H9 (cell line): Measurements from ENCODE around the gene SIX3. TPM values are rescaled to one million over a fixed set of nuclear protein-coding genes. Genes with fewer than 3 reads are reported as not detected.

Experiments used
- DNase-seq: peaks from one replicate; pipeline ENCODE4 v3.0.0-alpha.2; 2017
- H2AFZ ChIP-seq: one replicate; pipeline ENCODE4 v1.6.1; 2013; ENCODE audit warnings: mild to moderate bottlenecking, low read length, control low read depth, moderate library complexity
- H2AK5ac ChIP-seq: 2 replicates; pipeline ENCODE4 v1.6.1; 2013; ENCODE audit warnings: low read length, control low read depth, mixed read lengths; ENCODE audit not compliant: insufficient read length
- H2BK120ac ChIP-seq: one replicate; pipeline ENCODE4 v1.6.1; 2013; ENCODE audit warnings: low read depth, mild to moderate bottlenecking, low read length, control low read depth, inconsistent platforms; ENCODE audit not compliant: poor library complexity, severe bottlenecking
- H2BK12ac ChIP-seq: 2 replicates; pipeline ENCODE4 v1.6.1; 2013; ENCODE audit warnings: low read length, control low read depth, mixed read lengths, low read depth; ENCODE audit not compliant: insufficient read length
- H2BK15ac ChIP-seq: 2 replicates; pipeline ENCODE4 v1.6.1; 2013; ENCODE audit warnings: low read depth, low read length, control low read depth
- H2BK20ac ChIP-seq: one replicate; pipeline ENCODE4 v1.6.1; 2013; ENCODE audit warnings: low read depth, mild to moderate bottlenecking, low read length, control low read depth, inconsistent platforms; ENCODE audit not compliant: poor library complexity, severe bottlenecking
- H2BK5ac ChIP-seq: 2 replicates; pipeline ENCODE4 v1.6.1; 2013; ENCODE audit warnings: low read length, control low read depth, mixed read lengths; ENCODE audit not compliant: insufficient read length
- H3K14ac ChIP-seq: 2 replicates; pipeline ENCODE4 v1.6.1; 2013; ENCODE audit warnings: low read length, control low read depth; ENCODE audit not compliant: insufficient read depth
- H3K18ac ChIP-seq: 2 replicates; pipeline ENCODE4 v1.6.1; 2013; ENCODE audit warnings: low read depth, mild to moderate bottlenecking, mixed read lengths, low read length, control low read depth; ENCODE audit not compliant: insufficient read length
- H3K23ac ChIP-seq: 2 replicates; pipeline ENCODE4 v1.6.1; 2013; ENCODE audit warnings: low read length, control low read depth, mixed read lengths, low read depth; ENCODE audit not compliant: insufficient read length
- H3K23me2 ChIP-seq: 2 replicates; pipeline ENCODE4 v1.6.1; 2013; ENCODE audit warnings: low read depth, mild to moderate bottlenecking, mixed read lengths, low read length, control low read depth; ENCODE audit not compliant: insufficient read length, poor library complexity, severe bottlenecking
- H3K27ac ChIP-seq: 2 replicates; pipeline ENCODE4 v1.5.1; 2013; ENCODE audit warnings: low read length, control low read depth, mixed read lengths, low read depth; ENCODE audit not compliant: insufficient read length
- H3K27me3 ChIP-seq: 2 replicates; pipeline ENCODE4 v1.6.1; 2013; ENCODE audit warnings: low read length, control low read depth, inconsistent platforms; ENCODE audit not compliant: insufficient read depth
- H3K4ac ChIP-seq: 2 replicates; pipeline ENCODE4 v1.6.1; 2013; ENCODE audit warnings: low read depth, mild to moderate bottlenecking, control low read depth, inconsistent platforms, low read length, moderate library complexity
- H3K4me1 ChIP-seq: 2 replicates; pipeline ENCODE4 v1.6.1; 2013; ENCODE audit warnings: low read length, control low read depth, inconsistent platforms; ENCODE audit not compliant: insufficient read depth
- H3K4me2 ChIP-seq: 2 replicates; pipeline ENCODE4 v1.6.1; 2013; ENCODE audit warnings: low read length, control low read depth, mixed read lengths; ENCODE audit not compliant: insufficient read length, insufficient read depth
- H3K56ac ChIP-seq: 2 replicates; pipeline ENCODE4 v1.6.1; 2013; ENCODE audit warnings: low read depth, mild to moderate bottlenecking, mixed read lengths, low read length, control low read depth; ENCODE audit not compliant: insufficient read length
- H3K79me1 ChIP-seq: 2 replicates; pipeline ENCODE4 v1.6.1; 2013; ENCODE audit warnings: low read depth, mild to moderate bottlenecking, moderate library complexity, low read length, control low read depth, inconsistent platforms; ENCODE audit not compliant: insufficient read depth, poor library complexity, severe bottlenecking
- H3K79me2 ChIP-seq: 2 replicates; pipeline ENCODE4 v1.6.1; 2013; ENCODE audit warnings: low read length, control low read depth, inconsistent platforms; ENCODE audit not compliant: insufficient read depth
- H3K9ac ChIP-seq: 2 replicates; pipeline ENCODE4 v1.6.1; 2013; ENCODE audit warnings: low read length, control low read depth, mixed read lengths; ENCODE audit not compliant: insufficient read length; ENCODE audit errors: extremely low read depth
- H3K9me3 ChIP-seq: one replicate; pipeline ENCODE4 v1.6.1; 2013; ENCODE audit warnings: low read depth, low read length, inconsistent platforms; ENCODE audit not compliant: control insufficient read depth
- H3T11ph ChIP-seq: one replicate; pipeline ENCODE4 v1.6.1; 2013; ENCODE audit warnings: mild to moderate bottlenecking, low read length, control low read depth, inconsistent platforms
- H4K20me1 ChIP-seq: one replicate; pipeline ENCODE4 v1.6.1; 2013; ENCODE audit not compliant: control insufficient read depth, insufficient read length, insufficient read depth
- H4K5ac ChIP-seq: 2 replicates; pipeline ENCODE4 v1.6.1; 2013; ENCODE audit warnings: low read depth, mild to moderate bottlenecking, mixed read lengths, low read length, control low read depth; ENCODE audit not compliant: insufficient read length
- H4K8ac ChIP-seq: replicated peaks from 2 replicates; pipeline ENCODE4 v1.6.1; 2013; ENCODE audit warnings: low read length, control low read depth, mixed read lengths, low read depth; ENCODE audit not compliant: insufficient read length
- H4K91ac ChIP-seq: 2 replicates; pipeline ENCODE4 v1.6.1; 2013; ENCODE audit warnings: low read depth, mild to moderate bottlenecking, moderate library complexity, mixed read lengths, low read length, control low read depth; ENCODE audit not compliant: insufficient read length
- H3K27ac Mint-ChIP-seq, 3 experiments: 2 replicates in 2 of 3; 3 replicates in 1 of 3; pipeline ENCODE4 v1.8.0; 2020 to 2021; ENCODE audit warnings: mixed read lengths in 3 of 3, mild to moderate bottlenecking in 1 of 3, moderate library complexity in 1 of 3
- H3K27me3 Mint-ChIP-seq: 2 replicates; pipeline ENCODE4 v1.8.0; 2021; ENCODE audit warnings: low read depth, mild to moderate bottlenecking, moderate library complexity, mixed read lengths
- H3K36me3 Mint-ChIP-seq, 3 experiments: 2 replicates in 2 of 3; 3 replicates in 1 of 3; pipeline ENCODE4 v1.8.0; 2020 to 2021; ENCODE audit warnings: low read depth in 3 of 3, mixed read lengths in 3 of 3; ENCODE audit not compliant: insufficient read depth in 1 of 3
- H3K4me1 Mint-ChIP-seq, 2 experiments: 2 replicates each; pipeline ENCODE4 v1.8.0; 2020; ENCODE audit warnings: mixed read lengths in 2 of 2
- H3K4me3 Mint-ChIP-seq, 2 experiments: 2 replicates in 1 of 2; 3 replicates in 1 of 2; pipeline ENCODE4 v1.8.0; 2020 to 2021; ENCODE audit warnings: mild to moderate bottlenecking in 2 of 2, mixed read lengths in 2 of 2, moderate library complexity in 1 of 2
- H3K9me3 Mint-ChIP-seq, 2 experiments: 2 replicates in 1 of 2; 3 replicates in 1 of 2; pipeline ENCODE4 v1.8.0; 2020; ENCODE audit warnings: mild to moderate bottlenecking in 2 of 2, mixed read lengths in 2 of 2, moderate library complexity in 1 of 2
- WGBS: extraction: QIAGEN DNeasy Blood & Tissue Kit; methylation state at CpG from one replicate; pipeline ENCODE4 v1.1.7; 2013; ENCODE audit warnings: missing lambda C conversion rate, low lambda C conversion rate, mixed read lengths; ENCODE audit not compliant: insufficient read length; ENCODE audit errors: extremely low coverage; 5-methylcytosine and 5-hydroxymethylcytosine counted together
- total RNA-seq: library from RNA; stranded (reverse); gene quantifications from 2 replicates; pipeline ENCODE4 v1.2.1, GENCODE V29; 2021
- TF ChIP-seq, protein P1 (sequence below): fragments of 200-600 bp; sonication (generic); conservative IDR thresholded peaks from 3 replicates; pipeline ENCODE4 v1.8.0; 2021; ENCODE audit warnings: antibody characterized with exemption, mild to moderate bottlenecking

SIX3 gene
- total RNA-seq, 1 experiment from 2014 or later, result 0.55 TPM

DNA sequence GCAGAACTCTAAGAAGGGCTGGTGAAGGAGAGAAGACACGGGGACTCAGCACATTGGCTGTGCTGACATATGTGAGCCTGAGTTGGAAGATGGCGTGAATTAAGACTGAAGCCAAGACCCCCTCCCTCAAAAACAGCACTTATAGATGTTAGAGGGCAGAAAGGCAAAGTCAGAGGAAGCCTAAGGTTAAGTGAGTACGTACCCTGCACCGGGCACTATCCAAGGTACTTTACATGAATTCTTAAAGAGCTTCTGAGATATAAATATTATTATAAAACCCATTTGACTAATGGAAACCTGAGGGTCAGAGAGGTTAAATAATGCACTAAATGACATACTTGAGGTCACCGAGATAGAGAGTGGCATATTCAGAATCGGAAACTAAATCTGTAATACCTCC, 25.6 kb downstream of the SIX3 start:
- Histone ChIP-seq H3K4ac (no peak overlapping the region), H3K79me2 (no peaks in the 10 kb centered on the region; the same call in 1 of the 2 replicates), H3K9ac (no peak overlapping the region), H2BK15ac (no peak overlapping the region), H2AK5ac (no peak overlapping the region), H2BK5ac (no peak overlapping the region), H4K8ac (no peak overlapping the region), H3K27ac (no peak overlapping the region), H3K27me3 (no peaks in the 10 kb centered on the region), H3T11ph (no peak overlapping the region), H3K79me1 (no peaks in the 10 kb centered on the region), H3K23me2 (no peaks in the 10 kb centered on the region), H3K18ac (no peak overlapping the region), H2BK120ac (no peak overlapping the region), H4K20me1 (no peaks in the 10 kb centered on the region), H3K9me3 (no peaks in the 10 kb centered on the region), H3K14ac (no peak overlapping the region), H3K4me1 (no peaks in the 10 kb centered on the region), H2BK12ac (no peak overlapping the region), H2BK20ac (no peak overlapping the region), H4K91ac (no peak overlapping the region), H4K5ac (no peak overlapping the region), H2AFZ (no peak overlapping the region), H3K56ac (no peak overlapping the region), H3K23ac (no peak overlapping the region), H3K4me2 (no peak overlapping the region)
- Mint-ChIP-seq H3K27me3 (peaks cover 43% of the 10 kb centered on the region), H3K9me3 (no peaks in the 10 kb centered on the region; a peak in 1 of 5 replicates), H3K27ac (no peak overlapping the region), H3K36me3 (no peaks in the 10 kb centered on the region), H3K4me3 (no peak overlapping the region), H3K4me1 (peaks cover 14 to 39% of the 10 kb centered on the region in 2 experiments)
- no CpG with 5 or more reads among the region's 6 CpGs for WGBS
- TF ChIP-seq, protein P1, sequence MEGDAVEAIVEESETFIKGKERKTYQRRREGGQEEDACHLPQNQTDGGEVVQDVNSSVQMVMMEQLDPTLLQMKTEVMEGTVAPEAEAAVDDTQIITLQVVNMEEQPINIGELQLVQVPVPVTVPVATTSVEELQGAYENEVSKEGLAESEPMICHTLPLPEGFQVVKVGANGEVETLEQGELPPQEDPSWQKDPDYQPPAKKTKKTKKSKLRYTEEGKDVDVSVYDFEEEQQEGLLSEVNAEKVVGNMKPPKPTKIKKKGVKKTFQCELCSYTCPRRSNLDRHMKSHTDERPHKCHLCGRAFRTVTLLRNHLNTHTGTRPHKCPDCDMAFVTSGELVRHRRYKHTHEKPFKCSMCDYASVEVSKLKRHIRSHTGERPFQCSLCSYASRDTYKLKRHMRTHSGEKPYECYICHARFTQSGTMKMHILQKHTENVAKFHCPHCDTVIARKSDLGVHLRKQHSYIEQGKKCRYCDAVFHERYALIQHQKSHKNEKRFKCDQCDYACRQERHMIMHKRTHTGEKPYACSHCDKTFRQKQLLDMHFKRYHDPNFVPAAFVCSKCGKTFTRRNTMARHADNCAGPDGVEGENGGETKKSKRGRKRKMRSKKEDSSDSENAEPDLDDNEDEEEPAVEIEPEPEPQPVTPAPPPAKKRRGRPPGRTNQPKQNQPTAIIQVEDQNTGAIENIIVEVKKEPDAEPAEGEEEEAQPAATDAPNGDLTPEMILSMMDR, result no peak
- DNase-seq, result no peak
